Fibroblast of mammary gland (primary cell): ENCODE measurements around the gene FCSK.

Experiments
- DNase-seq: peaks from one replicate; pipeline ENCODE4 v3.0.0-alpha.2; 2010; ENCODE audit warnings: low read depth
- H3K4me3 ChIP-seq: 2 replicates; pipeline ENCODE4 v1.5.1; 2011; ENCODE audit warnings: low read depth, mild to moderate bottlenecking, low read length, moderate library complexity; ENCODE audit not compliant: control insufficient read depth
- CTCF ChIP-seq: conservative IDR thresholded peaks from 2 replicates; pipeline ENCODE4 v1.5.1; 2011; ENCODE audit warnings: low read depth, low read length, inconsistent platforms; ENCODE audit not compliant: control insufficient read depth, insufficient read depth

Gene FCSK

DNA sequence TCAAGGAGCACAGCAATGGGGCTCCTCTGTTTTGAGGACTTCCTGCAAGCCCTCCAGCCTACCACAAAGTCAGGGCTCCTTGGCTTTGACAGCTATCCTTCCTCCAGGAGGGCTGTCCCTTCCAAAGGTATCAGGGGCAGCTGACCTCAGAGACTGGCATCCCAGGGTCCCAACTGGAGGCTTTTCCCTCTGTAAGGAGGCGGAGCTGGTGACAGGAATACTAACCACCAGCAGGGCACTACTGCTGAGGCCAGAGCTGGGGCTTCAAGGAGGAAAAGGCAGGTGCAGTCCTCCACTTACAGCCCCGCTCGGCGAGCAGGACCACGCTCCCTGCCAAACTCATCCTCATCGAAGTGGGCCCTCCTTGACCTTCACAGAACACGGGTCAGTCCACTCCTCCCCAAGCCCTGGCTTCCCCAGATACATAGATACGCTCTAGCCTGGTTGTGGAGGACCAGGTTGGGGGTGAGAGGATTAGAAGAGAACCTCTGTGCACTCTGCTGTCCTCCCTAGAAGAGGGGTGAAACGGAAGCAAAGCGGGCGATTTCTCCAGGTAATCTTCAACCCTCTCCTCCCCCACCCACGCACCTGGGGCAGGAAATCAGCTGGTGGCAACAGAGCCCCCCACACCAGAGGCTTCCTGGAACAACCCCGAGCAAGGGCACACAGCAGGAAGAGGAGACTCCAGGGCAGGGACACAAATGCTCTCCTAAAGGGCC lies 36.0 kb upstream of the FCSK start:
- H3K4me3 ChIP-seq: no peak overlapping the region
- no peak for TF ChIP-seq CTCF
- DNase-seq: no peak

DNA sequence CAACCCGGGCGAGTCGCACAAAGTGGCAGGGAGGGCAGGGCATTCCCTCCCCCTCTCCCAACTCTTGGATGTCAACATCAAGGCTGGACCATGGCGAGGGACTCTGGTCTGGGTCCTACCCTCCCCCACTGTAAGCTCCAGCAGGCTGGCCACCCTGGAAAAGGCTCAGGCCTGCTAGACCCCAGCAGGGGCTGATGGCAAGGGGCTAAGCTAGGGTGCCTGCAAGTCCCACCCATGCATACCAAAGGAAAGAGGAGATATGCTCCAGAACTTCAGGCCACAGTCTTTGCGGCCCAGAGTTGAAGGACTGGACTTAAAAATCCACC lies 35.4 kb upstream of the FCSK start:
- no peak overlapping the region for H3K4me3 ChIP-seq
- TF ChIP-seq CTCF: no peak
- no peak for DNase-seq

- DNase-seq: no peak
- no peak overlapping the region for H3K4me3 ChIP-seq
- no peak for TF ChIP-seq CTCF
Measured at GRCh38 chr16:70419384-70420327, 34.7 kb upstream of the FCSK start.

- H3K4me3 ChIP-seq: no peak overlapping the region
- TF ChIP-seq CTCF: no peak
- DNase-seq: no peak
Measured at GRCh38 chr16:70421014-70421413, 33.4 kb upstream of the FCSK start.

DNA sequence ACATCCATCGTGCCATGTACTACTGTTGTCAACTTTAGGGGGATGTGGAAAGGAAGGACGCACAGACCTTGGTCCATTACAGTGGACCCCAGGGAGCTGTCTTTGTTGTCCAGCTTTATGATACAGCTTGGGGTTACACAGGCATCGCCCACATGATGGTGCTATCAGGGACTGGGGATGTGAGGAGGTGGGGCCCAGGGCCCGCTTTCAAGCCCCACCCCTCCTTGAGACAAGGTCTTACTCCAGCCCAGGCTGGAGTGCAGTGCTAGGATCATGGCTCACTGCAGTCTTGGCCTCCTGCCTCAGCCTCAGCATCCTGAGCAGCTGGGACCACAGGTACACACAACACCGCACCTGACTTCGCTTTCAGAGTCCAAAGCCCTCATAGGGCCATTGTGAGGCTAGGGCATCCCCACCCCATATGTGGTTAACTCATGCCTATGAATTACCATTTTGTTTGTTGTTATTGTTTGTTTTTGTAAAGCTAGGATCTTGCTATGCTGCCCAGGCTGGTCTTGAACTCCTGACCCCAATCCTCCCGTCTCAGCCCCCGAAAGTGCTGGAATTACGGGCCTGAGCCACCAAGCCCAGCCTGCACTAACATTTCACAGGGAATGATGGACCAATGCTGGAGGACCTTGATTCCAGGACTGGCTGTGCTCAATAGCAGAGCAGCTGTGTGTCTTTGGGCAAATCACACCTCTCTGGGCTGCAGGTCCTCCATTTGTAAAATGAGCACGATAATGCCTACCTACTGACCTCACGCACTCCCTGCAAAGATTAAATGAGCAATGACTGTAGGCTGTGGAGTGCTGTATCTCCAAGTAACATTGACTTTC lies 32.7 kb upstream of the FCSK start:
- no peak for DNase-seq
- TF ChIP-seq CTCF: no peak

GRCh38 chr16:70422543-70422942 lies 31.9 kb upstream of the FCSK start:
- no peak for DNase-seq
- no peak for TF ChIP-seq CTCF
- no peak overlapping the region for H3K4me3 ChIP-seq

More for the DNA sequence above, 32.7 kb upstream of the FCSK start:
- H3K4me3 ChIP-seq: no peak overlapping the region
